HG02938 (cell line): ENCODE measurements around the gene RDH5.
"Not testable (repeated sequence)": the region's sequence is repeated elsewhere in the genome, so short reads cannot be mapped to it uniquely, and the experiment has no call there.

Experiments used
- ATAC-seq: cut with Tn5 transposase; IDR thresholded peaks from one replicate; pipeline ENCODE4 v1.9.1; 2021; ENCODE audit warnings: mild to moderate bottlenecking, moderate library complexity; ENCODE audit not compliant: unreplicated experiment

Gene RDH5

DNA sequence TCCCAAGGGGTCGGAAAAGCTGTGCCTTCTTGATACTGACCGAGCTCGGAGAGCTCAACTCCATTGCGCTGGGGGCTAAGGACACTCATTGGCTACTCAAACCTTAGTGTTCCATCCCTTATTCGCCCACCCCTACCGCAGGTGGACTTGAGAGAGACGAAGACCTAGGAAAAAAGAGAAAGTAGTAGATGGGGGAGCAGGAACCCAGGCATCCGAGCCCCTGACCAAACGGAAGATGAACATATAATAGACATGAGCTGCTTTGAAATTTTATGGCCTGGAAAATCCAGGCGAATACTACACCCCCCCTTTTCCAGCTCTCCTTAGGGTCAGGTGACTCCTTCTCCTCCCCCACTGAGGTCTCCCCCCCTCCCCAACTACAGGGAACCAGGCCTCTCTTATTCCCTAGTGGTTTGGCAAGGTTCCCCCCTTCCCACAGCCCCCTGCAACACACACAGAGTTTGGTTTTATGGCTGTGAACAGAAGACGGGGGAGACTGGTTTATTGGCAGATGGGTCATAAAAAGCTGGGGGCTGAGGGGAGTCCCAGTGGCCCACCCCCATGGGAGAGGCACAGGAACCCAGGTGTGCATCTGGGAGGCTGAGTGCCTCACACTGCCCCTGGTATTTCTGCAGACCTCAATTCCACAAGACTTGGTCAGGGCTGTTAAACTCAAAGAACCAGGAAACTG is 24.3 kb downstream of the RDH5 start:
- ATAC-seq: no peak

GRCh38 chr12:55745361-55746173 is 25.4 kb downstream of the RDH5 start:
- no peak for ATAC-seq

DNA sequence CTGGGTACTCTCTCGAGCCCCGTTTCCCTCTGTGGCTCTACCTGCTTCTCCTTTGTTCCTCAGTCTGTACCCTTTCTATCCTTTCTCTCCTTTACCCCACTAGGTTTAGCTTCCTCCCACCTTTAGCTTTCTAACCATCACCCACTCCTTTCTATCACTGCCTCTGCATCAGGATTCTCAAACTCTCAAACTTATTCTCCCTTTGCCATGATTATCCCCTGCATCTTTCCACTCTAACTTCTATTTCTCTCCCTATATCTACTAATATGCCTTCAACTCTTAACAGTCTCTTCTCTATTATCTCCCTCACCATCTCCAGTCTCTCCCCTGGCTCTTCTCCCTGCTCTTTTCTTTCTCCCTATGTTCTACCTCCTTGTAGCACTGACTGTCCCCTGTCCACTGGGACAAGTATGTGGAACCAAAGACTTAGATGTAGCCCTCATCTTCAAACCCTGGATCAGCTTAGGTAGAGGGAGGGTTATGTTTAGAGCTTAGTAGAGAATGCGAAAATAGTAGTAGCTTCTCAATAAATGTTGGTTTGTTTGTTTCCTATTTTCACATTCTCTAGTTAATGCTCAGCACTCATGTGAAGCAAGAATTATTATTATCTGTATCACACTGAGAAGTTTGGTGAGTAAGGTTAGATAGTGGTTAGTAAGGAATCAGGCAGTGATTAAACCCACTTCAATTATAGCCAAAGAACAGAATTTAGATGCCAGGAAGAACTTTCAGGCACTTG is 26.1 kb downstream of the RDH5 start:
- no peak for ATAC-seq

GRCh38 chr12:55746913-55747231 is 26.7 kb downstream of the RDH5 start:
- no peak for ATAC-seq

- no peak for ATAC-seq
Measured at GRCh38 chr12:55748230-55748993, 28.2 kb downstream of the RDH5 start.

GRCh38 chr12:55755246-55755645 is 35.1 kb downstream of the RDH5 start:
- ATAC-seq: no peak

- no peak for ATAC-seq
Measured at GRCh38 chr12:55757701-55758100, 37.5 kb downstream of the RDH5 start.

- not testable (repeated sequence) for ATAC-seq
Measured at GRCh38 chr12:55758575-55758974, 38.4 kb downstream of the RDH5 start.

DNA sequence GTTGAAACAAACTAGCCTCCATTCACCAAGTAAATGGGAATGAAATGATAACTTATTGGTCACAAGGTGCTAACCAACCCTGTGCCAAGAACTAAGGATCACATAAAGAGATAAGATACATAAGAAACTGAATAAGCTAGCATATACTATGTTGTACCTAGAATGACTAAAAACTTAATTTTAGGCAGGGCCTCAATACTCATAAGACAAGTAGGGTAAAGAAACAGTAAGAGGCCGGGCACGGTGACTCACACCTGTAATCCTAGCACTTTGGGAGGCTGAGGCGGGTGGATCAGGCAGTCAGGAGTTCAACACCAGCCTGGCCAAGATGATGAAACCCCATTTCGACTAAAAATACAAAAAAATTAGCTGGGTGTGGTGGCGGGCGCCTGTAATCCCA is 40.5 kb downstream of the RDH5 start:
- no peak for ATAC-seq

DNA sequence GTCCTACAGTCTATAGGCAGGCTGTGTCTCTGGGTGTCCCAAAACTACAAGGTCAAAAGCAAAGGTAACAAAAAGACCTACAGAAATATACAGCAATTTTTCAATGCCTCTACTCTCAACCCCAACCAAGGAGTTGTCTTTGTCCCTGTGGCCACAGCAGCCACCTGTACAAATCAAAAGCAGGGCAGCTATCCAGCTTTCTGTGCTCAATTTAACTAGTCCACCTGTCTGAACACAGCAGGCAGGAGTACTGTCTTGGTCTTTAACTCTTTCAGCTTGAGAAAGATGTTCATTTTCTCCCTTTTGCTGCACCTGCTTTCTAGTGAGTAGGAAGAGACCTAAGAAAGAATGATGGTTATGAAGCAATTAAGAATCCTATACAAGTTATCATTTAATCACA is 42.5 kb downstream of the RDH5 start:
- no peak for ATAC-seq

GRCh38 chr12:55765736-55766290 is 45.6 kb downstream of the RDH5 start:
- no peak for ATAC-seq

DNA sequence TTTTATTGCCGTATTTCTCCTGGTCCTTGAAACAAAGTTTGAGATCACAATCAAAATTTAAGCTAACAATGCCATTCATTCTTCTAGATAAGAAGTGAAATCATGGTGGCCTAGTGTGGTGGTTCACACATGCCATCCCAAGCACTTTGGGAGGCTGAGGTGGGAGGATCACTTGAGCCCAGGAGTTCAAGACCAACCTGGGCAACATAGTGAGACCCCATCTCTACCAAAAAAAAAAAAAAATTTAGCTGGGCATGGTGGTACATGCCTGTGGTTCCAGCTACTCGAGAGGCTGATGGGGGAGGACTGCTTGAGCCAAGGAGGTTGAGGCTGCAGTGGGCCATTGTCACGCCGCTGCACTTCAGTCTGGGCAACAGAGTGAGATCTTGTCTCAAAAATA is 47.0 kb downstream of the RDH5 start:
- no peak for ATAC-seq

DNA sequence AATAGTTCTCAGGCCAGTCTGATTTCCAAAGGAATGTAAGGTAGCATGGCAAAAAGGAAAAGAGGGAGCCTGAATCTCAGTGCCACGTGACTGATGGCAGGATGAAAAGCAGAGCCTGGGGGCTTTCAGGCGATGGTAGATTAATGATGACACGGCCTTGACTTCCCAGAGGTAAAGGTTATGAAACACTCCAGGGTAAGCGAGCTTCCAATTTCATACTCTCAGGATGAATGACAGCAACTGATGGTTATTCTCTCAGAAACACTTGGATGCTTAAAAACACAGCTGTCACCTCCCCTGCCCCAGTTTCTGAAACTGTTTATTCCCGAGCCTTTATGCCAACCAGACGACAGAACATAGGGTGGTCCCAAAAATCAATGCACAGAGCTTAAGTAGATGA is 51.5 kb downstream of the RDH5 start:
- ATAC-seq: no peak
